Endodermal cell (in vitro differentiated cells): Measurements from ENCODE around the gene H6PD. TPM values are rescaled to one million over a fixed set of nuclear protein-coding genes. Genes with fewer than 3 reads are reported as not detected.

ENCODE experiments used
- DNase-seq: peaks from one replicate; pipeline ENCODE4 v3.0.0-alpha.2; 2017
- H3K27ac ChIP-seq: 2 replicates; pipeline ENCODE4 v1.5.1; 2013; ENCODE audit warnings: mild to moderate bottlenecking, low read depth, low read length, moderate library complexity
- H3K27me3 ChIP-seq: 2 replicates; pipeline ENCODE4 v1.6.1; 2013; ENCODE audit warnings: mild to moderate bottlenecking, low read length, moderate library complexity; ENCODE audit not compliant: insufficient read depth, control insufficient read depth, poor library complexity, severe bottlenecking
- H3K36me3 ChIP-seq: 2 replicates; pipeline ENCODE4 v1.7.0; 2013; ENCODE audit warnings: mild to moderate bottlenecking, low read length, moderate library complexity; ENCODE audit not compliant: control insufficient read depth, insufficient read depth
- H3K4me1 ChIP-seq: one replicate; pipeline ENCODE4 v1.7.0; 2013; ENCODE audit warnings: low read length; ENCODE audit not compliant: control insufficient read depth, insufficient read depth
- H3K4me3 ChIP-seq: 2 replicates; pipeline ENCODE4 v1.5.1; 2013; ENCODE audit warnings: mild to moderate bottlenecking, low read length, moderate library complexity
- H3K9ac ChIP-seq: 2 replicates; pipeline ENCODE4 v1.6.1; 2013; ENCODE audit warnings: mild to moderate bottlenecking, low read length, moderate library complexity; ENCODE audit not compliant: poor library complexity, severe bottlenecking; ENCODE audit errors: extremely low read depth
- H3K9me3 ChIP-seq: 2 replicates; pipeline ENCODE4 v1.6.1; 2013; ENCODE audit warnings: mild to moderate bottlenecking, low read length, moderate library complexity; ENCODE audit not compliant: control insufficient read depth
- H3K27ac Mint-ChIP-seq: 2 replicates; pipeline ENCODE4 v1.8.0; 2020; ENCODE audit warnings: mixed read lengths
- H3K27me3 Mint-ChIP-seq: 2 replicates; pipeline ENCODE4 v1.8.0; 2021; ENCODE audit warnings: mild to moderate bottlenecking, mixed read lengths; ENCODE audit not compliant: insufficient read depth
- H3K36me3 Mint-ChIP-seq: 2 replicates; pipeline ENCODE4 v1.8.0; 2020; ENCODE audit warnings: low read depth, mixed read lengths
- H3K4me1 Mint-ChIP-seq: 2 replicates; pipeline ENCODE4 v1.8.0; 2020; ENCODE audit warnings: mixed read lengths
- H3K4me3 Mint-ChIP-seq: 2 replicates; pipeline ENCODE4 v1.8.0; 2020; ENCODE audit warnings: mild to moderate bottlenecking, moderate library complexity, mixed read lengths
- H3K9me3 Mint-ChIP-seq: 2 replicates; pipeline ENCODE4 v1.8.0; 2020; ENCODE audit warnings: mild to moderate bottlenecking, mixed read lengths
- CTCF ChIP-seq: fragments of 200-600 bp; sonication (generic); conservative IDR thresholded peaks from 2 replicates; pipeline ENCODE4 v1.5.0; 2021; ENCODE audit warnings: antibody characterized with exemption, mild to moderate bottlenecking
- WGBS, 2 experiments: methylation state at CpG; one replicate each; pipeline versions ENCODE4 v1.1.5 to v1.1.7; 2013; ENCODE audit warnings: missing lambda C conversion rate in 2 of 2, mixed read lengths in 1 of 2; ENCODE audit not compliant: insufficient coverage in 1 of 2, insufficient read length in 1 of 2; 5-methylcytosine and 5-hydroxymethylcytosine counted together
- total RNA-seq, 2 donors: library from RNA; stranded (reverse); fragmentation: NEBNext Ultra II Directional in 1 of 2; extraction: Animal tissue kit (Norgen Biotek cat#: 25700) in 1 of 2; gene quantifications; 2 replicates in 1 of 2; 3 replicates in 1 of 2; pipeline ENCODE4 v1.2.1, GENCODE V29; 2021

H6PD gene
- total RNA-seq, 2 donors from 2014 or later, result 21.5 to 34.4 TPM

DNA sequence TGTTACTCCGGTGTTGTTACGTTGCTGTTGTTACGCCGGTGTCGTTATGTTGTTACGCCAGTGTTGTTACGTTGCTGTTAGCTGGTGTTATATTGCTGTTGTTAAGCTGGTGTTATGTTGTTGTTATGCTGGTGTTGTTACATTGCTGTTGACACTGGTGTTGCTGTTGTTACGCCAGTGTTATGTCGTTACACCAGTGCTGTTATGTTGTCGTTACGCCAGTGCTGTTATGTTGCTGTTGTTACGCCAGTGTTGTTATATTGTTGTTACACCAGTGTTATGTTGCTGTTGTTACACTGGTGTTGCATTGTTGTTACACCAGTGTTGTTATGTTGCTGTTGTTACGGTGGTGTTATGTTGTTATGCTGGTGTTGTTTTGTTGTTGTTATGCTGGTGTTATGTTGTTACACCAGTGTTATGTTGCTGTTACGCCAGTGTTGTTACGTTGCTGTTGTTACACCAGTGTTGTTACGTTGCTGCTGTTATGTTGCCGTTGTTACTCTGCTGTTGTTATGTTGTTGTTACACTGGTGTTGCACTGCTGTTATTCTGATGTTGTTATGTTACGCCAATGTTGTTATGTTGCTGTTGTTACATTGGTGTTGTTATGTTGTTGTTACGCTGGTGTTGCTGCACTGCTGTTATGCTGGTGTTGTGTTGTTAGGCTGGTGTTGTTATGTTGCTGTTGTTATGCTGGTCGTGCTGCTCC is 25.6 kb downstream of the H6PD start:
- no peak for DNase-seq
- Mint-ChIP-seq H3K27me3 (no peaks in the 10 kb centered on the region), H3K27ac (no peak overlapping the region), H3K4me1 (no peaks in the 10 kb centered on the region), H3K9me3 (peaks cover 29% of the 10 kb centered on the region), H3K36me3 (peaks cover 41% of the 10 kb centered on the region), H3K4me3 (no peak overlapping the region)
- no peaks in the 10 kb centered on the region for H3K36me3 ChIP-seq
- H3K27ac ChIP-seq, result no peak overlapping the region
- H3K4me3 ChIP-seq, result no peak overlapping the region
- peaks cover 18% of the 10 kb centered on the region for H3K9me3 ChIP-seq
- no peaks in the 10 kb centered on the region for H3K27me3 ChIP-seq
- WGBS, 2 experiments, result 92 to 94% methylated on average over 8 to 20 of the region's 20 CpGs
- H3K9ac ChIP-seq, result no peak overlapping the region
- no peak for TF ChIP-seq CTCF
- H3K4me1 ChIP-seq, result no peaks in the 10 kb centered on the region

GRCh38 chr1:9261496-9261895 is 26.9 kb downstream of the H6PD start:
- Histone ChIP-seq H3K4me3 (no peak overlapping the region), H3K27ac (no peak overlapping the region), H3K4me1 (no peaks in the 10 kb centered on the region), H3K9me3 (peaks cover 18% of the 10 kb centered on the region), H3K36me3 (no peaks in the 10 kb centered on the region), H3K27me3 (no peaks in the 10 kb centered on the region), H3K9ac (no peak overlapping the region)
- H3K9me3 Mint-ChIP-seq, result peaks cover 29% of the 10 kb centered on the region
- no peaks in the 10 kb centered on the region for H3K4me1 Mint-ChIP-seq
- H3K27me3 Mint-ChIP-seq, result no peaks in the 10 kb centered on the region
- no peak overlapping the region for H3K4me3 Mint-ChIP-seq
- 91 to 95% methylated on average over 8 of the region's 8 CpGs for WGBS, 2 experiments
- no peak for DNase-seq
- no peak for TF ChIP-seq CTCF
- peak overlapping the region; percentile 29 for H3K27ac Mint-ChIP-seq
- peaks cover 43% of the 10 kb centered on the region for H3K36me3 Mint-ChIP-seq

GRCh38 chr1:9262096-9262986 is 27.8 kb downstream of the H6PD start:
- no peak overlapping the region for H3K4me3 ChIP-seq
- no peak for DNase-seq
- no peaks in the 10 kb centered on the region for H3K27me3 Mint-ChIP-seq
- H3K9ac ChIP-seq, result no peak overlapping the region
- H3K9me3 Mint-ChIP-seq, result peaks cover 29% of the 10 kb centered on the region
- H3K4me1 ChIP-seq, result no peaks in the 10 kb centered on the region
- WGBS, 2 experiments, result 94 to 96% methylated on average over 24 to 33 of the region's 33 CpGs
- H3K27me3 ChIP-seq, result no peaks in the 10 kb centered on the region
- H3K27ac ChIP-seq, result no peak overlapping the region
- TF ChIP-seq CTCF, result no peak
- no peaks in the 10 kb centered on the region for H3K4me1 Mint-ChIP-seq
- peak overlapping the region; percentile 29 for H3K27ac Mint-ChIP-seq
- H3K36me3 Mint-ChIP-seq, result peaks cover 41% of the 10 kb centered on the region
- peaks cover 18% of the 10 kb centered on the region for H3K9me3 ChIP-seq
- H3K36me3 ChIP-seq, result no peaks in the 10 kb centered on the region
- no peak overlapping the region for H3K4me3 Mint-ChIP-seq
